T-helper 1 cell treated with Interleukin-12 subunit alpha and Interleukin-12 subunit beta and Interleukin-4 antibody, amounts not matched to agents 30 μg/mL and 1 μg/mL, for 36 hours (primary cell): Measurements from ENCODE around the gene LITAF.
"Not testable (repeated sequence)": the region's sequence is repeated elsewhere in the genome, so short reads cannot be mapped to it uniquely, and the experiment has no call there.

ENCODE experiments used
- H3K27ac Mint-ChIP-seq: one replicate; pipeline ENCODE4 v1.8.0; 2021; ENCODE audit warnings: mild to moderate bottlenecking, mixed read lengths
- H3K27me3 Mint-ChIP-seq: one replicate; pipeline ENCODE4 v1.8.0; 2021; ENCODE audit warnings: low read depth, mixed read lengths
- H3K36me3 Mint-ChIP-seq: one replicate; pipeline ENCODE4 v1.8.0; 2021; ENCODE audit warnings: low read depth, mixed read lengths
- H3K4me1 Mint-ChIP-seq: one replicate; pipeline ENCODE4 v1.8.0; 2021; ENCODE audit warnings: low read depth, mixed read lengths
- H3K4me3 Mint-ChIP-seq: one replicate; pipeline ENCODE4 v1.8.0; 2021; ENCODE audit warnings: mild to moderate bottlenecking, moderate library complexity, mixed read lengths
- H3K9me3 Mint-ChIP-seq: one replicate; pipeline ENCODE4 v1.8.0; 2021; ENCODE audit warnings: mixed read lengths

Gene LITAF

GRCh38 chr16:11612665-11613025 is 25.9 kb upstream of the LITAF start:
- no peak overlapping the region for H3K27ac Mint-ChIP-seq
- peaks cover 2% of the 10 kb centered on the region for H3K4me1 Mint-ChIP-seq
- H3K4me3 Mint-ChIP-seq, result no peak overlapping the region

GRCh38 chr16:11611871-11612664 is 25.3 kb upstream of the LITAF start:
- H3K36me3 Mint-ChIP-seq, result no peaks in the 10 kb centered on the region

More at GRCh38 chr16:11612665-11613025, 25.9 kb upstream of the LITAF start:
- no peaks in the 10 kb centered on the region for H3K36me3 Mint-ChIP-seq
- no peaks in the 10 kb centered on the region for H3K9me3 Mint-ChIP-seq
- H3K27me3 Mint-ChIP-seq, result peaks cover 9% of the 10 kb centered on the region

GRCh38 chr16:11610580-11610979 is 23.9 kb upstream of the LITAF start:
- peaks cover 10% of the 10 kb centered on the region for H3K27me3 Mint-ChIP-seq
- no peak overlapping the region for H3K4me3 Mint-ChIP-seq
- peaks cover 2% of the 10 kb centered on the region for H3K4me1 Mint-ChIP-seq
- no peaks in the 10 kb centered on the region for H3K9me3 Mint-ChIP-seq
- H3K36me3 Mint-ChIP-seq, result no peaks in the 10 kb centered on the region
- no peak overlapping the region for H3K27ac Mint-ChIP-seq

More at GRCh38 chr16:11611871-11612664, 25.3 kb upstream of the LITAF start:
- H3K27ac Mint-ChIP-seq, result no peak overlapping the region
- peaks cover 2% of the 10 kb centered on the region for H3K4me1 Mint-ChIP-seq
- peaks cover 9% of the 10 kb centered on the region for H3K27me3 Mint-ChIP-seq
- no peak overlapping the region for H3K4me3 Mint-ChIP-seq
- H3K9me3 Mint-ChIP-seq, result no peaks in the 10 kb centered on the region

GRCh38 chr16:11610121-11610505 is 23.4 kb upstream of the LITAF start:
- H3K27ac Mint-ChIP-seq, result no peak overlapping the region
- no peak overlapping the region for H3K4me3 Mint-ChIP-seq
- peaks cover 14% of the 10 kb centered on the region for H3K27me3 Mint-ChIP-seq
- no peaks in the 10 kb centered on the region for H3K36me3 Mint-ChIP-seq
- peaks cover 2% of the 10 kb centered on the region for H3K4me1 Mint-ChIP-seq
- H3K9me3 Mint-ChIP-seq, result no peaks in the 10 kb centered on the region

- peaks cover 14% of the 10 kb centered on the region for H3K27me3 Mint-ChIP-seq
- H3K27ac Mint-ChIP-seq, result no peak overlapping the region
- H3K4me1 Mint-ChIP-seq, result peaks cover 2% of the 10 kb centered on the region
These were observed 22.9 kb upstream of the LITAF start for GRCh38 chr16:11609474-11610120.

GRCh38 chr16:11605891-11606290 is 19.2 kb upstream of the LITAF start:
- Mint-ChIP-seq H3K27me3 (peaks cover 13% of the 10 kb centered on the region), H3K27ac (no peak overlapping the region), H3K36me3 (no peaks in the 10 kb centered on the region), H3K4me1 (no peaks in the 10 kb centered on the region), H3K4me3 (no peak overlapping the region), H3K9me3 (no peaks in the 10 kb centered on the region)

More at GRCh38 chr16:11609474-11610120, 22.9 kb upstream of the LITAF start:
- H3K9me3 Mint-ChIP-seq, result no peaks in the 10 kb centered on the region
- no peak overlapping the region for H3K4me3 Mint-ChIP-seq
- H3K36me3 Mint-ChIP-seq, result no peaks in the 10 kb centered on the region

- H3K36me3 Mint-ChIP-seq, result no peaks in the 10 kb centered on the region
- H3K4me3 Mint-ChIP-seq, result no peak overlapping the region
- H3K9me3 Mint-ChIP-seq, result no peaks in the 10 kb centered on the region
- H3K4me1 Mint-ChIP-seq, result no peaks in the 10 kb centered on the region
- H3K27ac Mint-ChIP-seq, result no peak overlapping the region
- peaks cover 10% of the 10 kb centered on the region for H3K27me3 Mint-ChIP-seq
These were observed 18.8 kb upstream of the LITAF start for GRCh38 chr16:11605564-11605886.

- Mint-ChIP-seq H3K27ac (no peak overlapping the region), H3K36me3 (no peaks in the 10 kb centered on the region)
These were observed 18.3 kb upstream of the LITAF start for GRCh38 chr16:11604783-11605563.

GRCh38 chr16:11604296-11604695 is 17.6 kb upstream of the LITAF start:
- not testable (repeated sequence) for H3K27ac Mint-ChIP-seq, H3K27me3 Mint-ChIP-seq, H3K4me3 Mint-ChIP-seq, H3K4me1 Mint-ChIP-seq, H3K36me3 Mint-ChIP-seq, H3K9me3 Mint-ChIP-seq

More at GRCh38 chr16:11604783-11605563, 18.3 kb upstream of the LITAF start:
- H3K9me3 Mint-ChIP-seq, result no peaks in the 10 kb centered on the region
- no peaks in the 10 kb centered on the region for H3K4me1 Mint-ChIP-seq
- H3K4me3 Mint-ChIP-seq, result no peak overlapping the region
- peaks cover 5% of the 10 kb centered on the region for H3K27me3 Mint-ChIP-seq

- Mint-ChIP-seq H3K27ac (no peak overlapping the region), H3K27me3 (peaks cover 5% of the 10 kb centered on the region), H3K9me3 (no peaks in the 10 kb centered on the region), H3K4me3 (no peak overlapping the region), H3K4me1 (no peaks in the 10 kb centered on the region), H3K36me3 (no peaks in the 10 kb centered on the region)
These were observed 16.6 kb upstream of the LITAF start for GRCh38 chr16:11603331-11603750.

GRCh38 chr16:11602321-11602720 is 15.6 kb upstream of the LITAF start:
- H3K9me3 Mint-ChIP-seq, result no peaks in the 10 kb centered on the region
- H3K27ac Mint-ChIP-seq, result no peak overlapping the region
- H3K4me1 Mint-ChIP-seq, result peaks cover 1% of the 10 kb centered on the region
- H3K36me3 Mint-ChIP-seq, result no peaks in the 10 kb centered on the region
- no peak overlapping the region for H3K4me3 Mint-ChIP-seq
- peaks cover 5% of the 10 kb centered on the region for H3K27me3 Mint-ChIP-seq

GRCh38 chr16:11601911-11602310 is 15.2 kb upstream of the LITAF start:
- no peak overlapping the region for H3K4me3 Mint-ChIP-seq
- H3K9me3 Mint-ChIP-seq, result no peaks in the 10 kb centered on the region
- H3K27me3 Mint-ChIP-seq, result peaks cover 5% of the 10 kb centered on the region
- no peak overlapping the region for H3K27ac Mint-ChIP-seq
- H3K36me3 Mint-ChIP-seq, result no peaks in the 10 kb centered on the region
- peaks cover 4% of the 10 kb centered on the region for H3K4me1 Mint-ChIP-seq

- Mint-ChIP-seq H3K4me3 (no peak overlapping the region), H3K27ac (no peak overlapping the region), H3K4me1 (peaks cover 4% of the 10 kb centered on the region), H3K9me3 (no peaks in the 10 kb centered on the region), H3K27me3 (peaks cover 5% of the 10 kb centered on the region), H3K36me3 (no peaks in the 10 kb centered on the region)
These were observed 14.7 kb upstream of the LITAF start for GRCh38 chr16:11601425-11601824.

GRCh38 chr16:11599579-11599978 is 12.9 kb upstream of the LITAF start:
- Mint-ChIP-seq H3K9me3 (no peaks in the 10 kb centered on the region), H3K4me3 (no peak overlapping the region), H3K27me3 (no peaks in the 10 kb centered on the region), H3K4me1 (peaks cover 4% of the 10 kb centered on the region), H3K36me3 (no peaks in the 10 kb centered on the region), H3K27ac (no peak overlapping the region)
